Smooth muscle cell of the brain vasculature (primary cell): Measurements from ENCODE around the gene KCNAB1.
"Not testable (repeated sequence)": the region's sequence is repeated elsewhere in the genome, so short reads cannot be mapped to it uniquely, and the experiment has no call there.

Experiments used
- DNase-seq: peaks from one replicate; pipeline ENCODE4 v3.0.0-alpha.2; 2012; ENCODE audit warnings: low read depth, low spot score

The KCNAB1 gene

DNA sequence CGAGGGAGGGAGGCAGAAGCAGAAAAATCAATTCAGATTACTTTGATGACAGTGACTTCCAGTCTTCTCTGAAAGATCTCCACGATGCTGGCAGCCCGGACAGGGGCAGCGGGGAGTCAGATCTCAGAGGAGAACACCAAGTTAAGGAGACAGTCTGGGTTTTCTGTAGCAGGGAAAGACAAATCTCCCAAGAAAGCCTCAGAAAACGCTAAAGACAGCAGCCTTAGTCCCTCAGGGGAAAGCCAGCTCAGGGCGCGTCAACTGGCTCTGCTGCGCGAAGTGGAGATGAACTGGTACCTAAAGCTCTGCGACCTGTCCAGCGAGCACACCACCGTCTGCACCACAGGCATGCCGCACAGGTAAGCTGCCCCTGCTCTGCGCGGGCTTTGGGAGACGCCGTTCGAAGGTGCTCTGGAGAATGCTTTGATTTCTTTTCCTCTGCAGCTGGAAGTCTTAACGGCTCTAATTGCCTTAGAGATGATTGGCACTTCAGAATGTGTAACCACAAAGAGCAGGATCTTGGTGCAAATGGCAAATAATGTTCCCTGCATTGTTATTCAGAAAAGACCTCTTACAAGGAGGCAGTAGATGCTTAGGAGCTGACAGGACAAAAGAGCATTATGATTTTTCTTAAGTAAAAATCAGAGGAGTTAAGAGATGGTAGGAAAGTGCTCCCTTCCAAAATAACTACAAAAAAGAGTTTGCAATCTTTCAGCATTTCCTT lies at the start of gene KCNAB1:
TSS of gene KCNAB1 (plus strand) at position 51 of the 724 bp plus-strand sequence.
- no peak for DNase-seq

DNA sequence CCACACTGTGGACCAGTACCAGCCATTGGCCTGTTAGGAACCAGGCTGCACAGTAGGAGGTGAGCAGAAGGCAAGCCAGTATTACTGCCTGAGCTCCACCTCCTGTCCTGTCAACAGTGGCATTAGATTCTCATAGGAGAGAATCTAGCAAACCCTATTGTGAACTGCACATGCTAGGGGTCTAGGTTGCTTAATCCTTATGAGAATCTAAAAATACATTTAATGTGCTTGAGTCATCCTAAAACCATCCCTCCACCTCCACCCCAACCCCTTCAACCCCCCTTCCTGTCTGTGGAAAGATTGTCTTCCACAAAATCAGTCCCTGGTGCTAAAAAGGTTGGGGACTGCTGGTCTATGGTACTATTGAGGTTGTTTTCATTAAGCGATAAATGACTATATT lies 49.3 kb upstream of the KCNAB1 start:
- DNase-seq = no peak

DNA sequence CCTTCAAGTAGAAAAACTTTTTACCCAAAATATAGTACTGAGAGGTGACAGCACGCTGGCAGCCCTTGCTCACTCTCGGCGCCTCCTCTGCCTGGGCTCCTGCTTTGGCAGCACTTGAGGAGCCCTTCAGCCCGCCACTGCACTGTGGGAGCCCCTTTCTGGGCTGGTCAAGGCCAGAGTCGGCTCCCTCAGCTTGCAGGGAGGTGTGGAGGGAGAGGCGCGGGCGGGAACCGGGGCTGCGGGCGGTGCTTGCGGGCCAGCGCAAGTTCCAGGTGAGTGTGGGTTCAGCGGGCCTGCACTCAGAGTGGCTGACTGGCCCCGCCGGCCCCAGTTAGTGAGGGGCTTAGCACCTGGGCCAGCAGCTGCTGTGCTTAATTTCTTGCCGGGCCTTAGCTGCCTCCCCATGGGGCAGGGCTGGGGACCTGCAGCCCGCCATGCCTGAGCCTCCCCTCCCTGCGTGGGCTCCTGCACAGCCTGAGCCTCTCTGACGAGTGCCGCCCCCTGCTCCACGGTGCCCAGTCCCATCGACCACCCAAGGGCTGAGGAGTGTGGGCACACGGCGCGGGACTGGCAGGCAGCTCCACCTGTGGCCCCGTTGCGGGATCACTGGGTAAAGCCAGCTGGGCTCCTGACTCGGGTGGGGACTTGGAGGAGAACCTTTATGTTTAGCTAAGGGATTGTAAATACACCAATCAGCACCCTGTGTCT lies 47.3 kb upstream of the KCNAB1 start:
- not testable (repeated sequence) for DNase-seq

DNA sequence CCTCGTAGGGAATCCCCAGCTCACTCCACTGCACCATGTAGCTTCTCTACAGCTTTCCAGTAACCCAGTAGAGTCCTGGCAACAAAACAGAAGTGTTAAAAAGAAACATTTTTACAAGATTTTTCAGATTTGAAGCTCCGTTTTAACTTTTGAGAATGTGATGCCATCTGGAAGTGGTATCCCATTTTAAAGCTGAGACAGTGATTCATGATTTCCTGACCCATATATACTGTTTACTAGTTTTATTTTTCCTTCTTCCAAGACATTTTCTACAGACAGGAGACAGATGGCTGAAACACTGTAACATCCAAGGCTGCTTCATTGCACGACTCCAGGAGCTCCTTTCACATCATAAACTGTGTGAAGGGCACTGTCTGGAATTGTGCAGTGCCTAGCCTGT lies 30.3 kb upstream of the KCNAB1 start:
- no peak for DNase-seq

DNA sequence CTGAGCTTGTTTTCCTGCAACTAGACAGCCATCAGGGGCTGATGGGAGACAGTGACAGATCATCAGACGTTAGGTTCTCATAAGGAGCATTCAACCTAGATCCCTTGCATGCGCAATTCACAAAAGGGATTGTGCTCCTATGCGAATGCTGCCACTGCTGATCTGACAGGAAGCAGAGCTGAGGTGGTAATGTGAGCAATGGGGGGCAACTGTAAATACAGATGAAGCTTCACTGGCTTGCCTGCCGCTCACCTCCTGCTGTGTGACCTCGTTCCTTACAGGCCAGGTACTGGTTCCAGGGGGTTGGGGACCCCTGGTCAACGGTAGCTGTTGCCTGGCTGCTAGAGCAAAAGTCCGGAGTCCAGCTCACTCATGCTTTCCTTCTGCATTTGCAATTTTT lies 26.4 kb upstream of the KCNAB1 start:
- no peak for DNase-seq

DNA sequence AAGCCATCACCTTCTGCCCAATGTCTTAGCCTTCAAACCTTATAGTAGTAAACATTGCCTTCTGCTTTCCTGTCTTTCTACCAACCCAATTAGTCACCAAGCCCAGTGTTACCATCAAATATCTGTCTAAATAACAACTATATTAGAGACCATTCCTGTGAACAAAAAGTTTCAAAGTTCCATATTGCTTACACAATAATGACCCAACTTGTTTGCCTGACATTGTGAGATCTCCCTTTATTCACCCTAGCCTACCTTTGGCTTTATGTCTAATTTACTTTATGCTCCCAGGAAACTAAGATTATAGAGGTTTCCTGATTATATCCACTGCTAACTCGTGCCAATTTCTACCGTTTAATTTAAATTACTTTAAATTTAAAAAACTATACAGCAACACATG lies 26.0 kb upstream of the KCNAB1 start:
- DNase-seq = no peak

DNA sequence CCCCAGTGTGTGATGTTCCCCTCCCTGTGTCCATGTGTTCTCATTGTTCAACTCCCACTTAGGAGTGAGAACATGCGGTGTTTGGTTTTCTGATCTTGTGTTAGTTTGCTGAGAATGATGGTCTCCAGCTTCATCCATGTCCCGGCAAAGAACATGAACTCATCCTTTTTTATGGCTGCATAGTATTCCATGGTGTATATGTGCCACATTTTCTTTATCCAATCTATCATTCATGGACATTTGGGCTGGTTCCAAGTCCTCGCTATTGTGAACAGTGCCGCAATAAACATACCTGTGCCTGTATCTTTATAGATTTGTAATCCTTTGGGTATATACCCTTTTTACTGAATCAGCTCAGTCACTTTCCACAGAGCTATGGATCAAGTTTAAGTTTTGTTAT lies 24.7 kb upstream of the KCNAB1 start:
- not testable (repeated sequence) for DNase-seq

DNA sequence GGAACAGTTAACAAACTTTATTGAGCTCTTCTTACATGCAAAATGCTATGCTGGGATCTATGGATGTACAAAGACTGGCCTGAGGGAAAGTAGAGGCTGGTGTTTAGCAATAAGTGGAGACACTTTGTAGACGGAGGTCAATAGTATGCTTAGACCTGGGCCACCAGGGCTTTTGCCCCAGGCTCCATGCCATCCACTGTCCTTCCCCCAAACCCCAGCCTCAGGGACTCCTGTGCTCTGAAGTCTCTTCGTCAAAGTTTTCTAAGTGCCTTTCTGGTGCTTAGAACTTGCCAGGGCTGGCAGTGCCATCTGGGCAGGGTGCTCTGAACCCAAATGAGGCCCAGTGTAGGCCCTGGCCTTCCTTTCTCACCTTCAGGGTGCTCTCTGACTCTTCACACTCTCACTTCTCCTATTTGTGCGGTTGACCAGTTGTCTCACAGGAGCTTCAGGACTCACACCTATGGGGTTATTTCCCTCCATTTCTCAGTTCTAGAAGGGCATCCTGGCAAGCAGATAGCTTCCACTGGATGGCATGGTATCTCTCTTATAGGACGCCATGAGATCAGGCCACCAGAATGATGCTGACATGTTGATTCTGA lies 21.8 kb upstream of the KCNAB1 start:
- no peak for DNase-seq

DNA sequence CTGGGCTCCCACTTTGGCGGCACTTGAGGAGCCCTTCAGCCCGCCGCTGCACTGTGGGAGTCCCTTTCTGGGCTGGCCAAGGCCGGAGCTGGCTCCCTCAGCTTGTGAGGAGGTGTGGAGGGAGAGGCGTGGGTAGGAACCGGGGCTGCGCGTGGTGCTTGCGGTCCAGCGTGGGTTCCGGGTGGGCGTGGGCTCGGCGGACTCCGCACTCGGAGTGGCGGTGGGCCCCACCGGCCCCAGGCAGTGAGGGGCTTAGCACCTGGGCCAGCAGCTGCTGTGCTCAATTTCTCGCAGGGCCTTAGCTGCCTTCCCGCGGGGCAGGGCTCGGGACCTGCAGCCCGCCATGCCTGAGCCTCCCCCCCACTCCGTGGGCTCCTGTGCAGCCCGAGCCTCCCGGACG lies 21.0 kb upstream of the KCNAB1 start:
- not testable (repeated sequence) for DNase-seq

DNA sequence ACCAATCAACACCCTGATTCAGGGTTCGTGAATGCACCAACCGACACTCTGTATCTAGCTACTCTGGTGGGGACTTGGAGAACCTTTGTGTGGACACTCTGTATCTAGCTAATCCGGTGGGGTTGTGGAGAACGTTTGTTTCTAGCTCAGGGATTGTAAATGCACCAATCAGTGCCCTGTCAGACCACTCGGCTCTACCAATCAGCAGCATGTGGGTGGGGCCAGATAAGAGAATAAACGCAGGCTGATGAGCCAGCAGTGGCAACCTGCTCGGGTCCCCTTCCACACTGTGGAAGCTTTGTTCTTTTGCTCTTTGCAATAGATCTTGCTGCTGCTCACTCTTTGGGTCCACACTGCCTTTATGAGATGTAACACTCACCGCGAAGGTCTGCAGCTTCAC lies 20.4 kb upstream of the KCNAB1 start:
- DNase-seq = not testable (repeated sequence)

DNA sequence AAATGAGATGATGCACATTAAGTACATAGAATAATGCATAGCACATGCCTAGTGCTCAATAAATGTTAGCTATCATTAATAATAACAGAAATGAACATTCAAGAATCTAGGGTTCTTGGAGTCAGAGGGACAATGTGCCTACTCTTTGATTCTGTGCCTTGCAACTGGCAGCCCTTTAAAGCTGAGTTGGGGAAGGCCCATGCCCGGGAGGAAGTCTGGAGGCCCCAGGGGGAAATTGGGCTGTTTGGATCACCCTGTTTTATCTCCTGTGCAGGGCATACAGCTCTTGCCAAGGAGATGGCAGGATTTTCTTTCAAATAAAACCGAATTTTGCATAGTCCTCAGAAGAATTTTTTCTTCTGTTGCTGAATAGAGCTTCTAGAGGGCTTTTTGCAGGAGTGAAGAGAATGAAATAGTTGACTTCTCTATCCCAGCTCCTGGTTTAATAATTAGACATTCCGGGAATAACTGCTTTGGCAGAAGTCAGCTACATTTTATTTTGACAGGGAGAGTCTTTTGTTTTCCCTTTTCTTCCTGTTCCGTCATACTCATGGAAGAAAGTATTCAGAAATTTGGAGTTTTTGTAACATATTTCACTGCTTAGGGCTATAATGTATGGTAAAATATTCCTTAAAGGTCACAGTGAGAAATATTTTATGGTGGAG lies 18.0 kb upstream of the KCNAB1 start:
- DNase-seq = no peak

DNA sequence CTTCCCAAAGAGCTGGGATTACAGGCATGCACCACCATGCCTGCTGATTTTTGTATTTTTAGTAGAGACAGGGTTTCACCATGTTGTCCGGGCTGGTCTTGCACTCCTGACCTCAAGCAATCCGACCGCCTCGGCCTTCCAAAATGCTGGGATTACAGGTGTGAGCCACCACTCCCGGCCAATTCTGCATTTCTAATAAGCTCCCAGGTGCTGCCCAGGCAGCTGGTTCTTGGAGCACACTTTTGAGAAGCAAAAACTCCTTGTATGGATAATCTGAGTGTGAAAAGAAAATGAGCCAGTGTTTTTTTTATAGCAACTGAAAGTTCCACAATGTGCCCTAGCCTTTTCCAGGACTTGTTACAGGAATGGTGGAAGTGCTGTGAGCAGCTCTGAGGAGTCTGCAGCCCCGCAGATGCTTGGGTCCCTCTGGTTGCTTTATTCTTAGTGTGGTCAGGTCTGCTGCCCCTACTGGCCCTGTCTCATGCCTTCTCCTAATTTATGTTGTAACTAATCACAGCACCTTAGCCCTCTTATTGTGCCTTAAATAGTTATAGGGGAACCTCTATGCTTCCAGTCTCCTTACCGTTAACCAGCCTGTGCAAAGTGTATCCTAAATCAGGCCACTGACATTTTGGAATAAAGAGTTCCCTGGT lies 13.5 kb upstream of the KCNAB1 start:
- no peak for DNase-seq

DNA sequence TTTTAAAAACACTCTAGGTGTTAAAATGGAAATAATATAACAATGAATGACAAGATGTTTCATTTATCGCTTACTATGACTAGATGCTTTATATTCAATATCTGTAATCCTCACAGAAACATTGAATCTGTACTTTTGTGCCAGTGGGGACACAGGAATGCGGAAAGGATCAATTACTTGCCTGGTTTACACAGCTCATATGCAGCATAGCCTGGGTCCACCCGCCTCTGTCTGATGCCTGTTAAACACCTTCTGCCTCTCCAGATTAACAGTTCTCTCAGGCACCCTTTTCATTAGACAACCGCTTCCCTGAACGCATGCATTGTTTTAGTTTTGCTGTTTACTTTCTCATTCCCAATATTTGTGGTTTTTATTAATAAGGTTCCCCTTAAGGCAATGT lies 12.9 kb upstream of the KCNAB1 start:
- DNase-seq = no peak

DNA sequence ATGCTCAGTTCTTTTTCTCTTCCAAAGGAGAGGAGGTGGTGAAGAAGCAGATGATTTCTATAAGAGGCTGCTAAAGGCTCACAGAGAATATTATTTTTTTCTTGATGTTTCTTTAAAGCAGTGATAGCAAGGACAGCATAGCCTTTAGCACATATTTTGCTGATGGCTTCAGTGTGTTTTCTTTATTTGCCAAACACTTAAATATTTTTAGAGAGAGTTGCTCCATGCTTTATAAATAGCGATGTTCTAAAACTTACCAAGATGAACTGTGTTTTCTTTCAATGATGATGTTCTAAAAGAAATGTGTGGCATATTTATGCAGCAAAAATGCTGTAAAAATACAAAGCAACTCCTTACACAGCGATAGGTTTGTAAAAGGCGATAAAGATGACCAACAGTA lies 11.8 kb upstream of the KCNAB1 start:
- DNase-seq = no peak

DNA sequence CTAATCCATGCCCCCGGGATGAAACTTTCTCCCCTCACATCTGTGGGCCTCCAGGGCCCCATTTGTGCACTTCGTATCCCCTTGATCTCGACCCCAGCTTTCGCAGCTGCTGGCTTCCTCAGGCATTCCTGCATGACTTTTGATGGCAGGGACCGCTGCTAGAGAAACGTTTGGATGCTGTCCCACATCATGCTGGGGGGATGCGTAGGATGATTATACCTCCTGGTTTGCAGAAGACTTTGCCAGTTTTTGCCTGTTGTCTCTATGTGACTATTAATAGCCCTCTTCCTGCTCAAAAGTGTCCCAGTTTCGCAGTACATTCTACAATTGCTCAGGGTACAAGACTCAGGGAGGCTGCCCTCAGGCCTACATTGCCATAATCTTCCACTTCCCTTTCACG lies 10.4 kb upstream of the KCNAB1 start:
- DNase-seq = no peak

DNA sequence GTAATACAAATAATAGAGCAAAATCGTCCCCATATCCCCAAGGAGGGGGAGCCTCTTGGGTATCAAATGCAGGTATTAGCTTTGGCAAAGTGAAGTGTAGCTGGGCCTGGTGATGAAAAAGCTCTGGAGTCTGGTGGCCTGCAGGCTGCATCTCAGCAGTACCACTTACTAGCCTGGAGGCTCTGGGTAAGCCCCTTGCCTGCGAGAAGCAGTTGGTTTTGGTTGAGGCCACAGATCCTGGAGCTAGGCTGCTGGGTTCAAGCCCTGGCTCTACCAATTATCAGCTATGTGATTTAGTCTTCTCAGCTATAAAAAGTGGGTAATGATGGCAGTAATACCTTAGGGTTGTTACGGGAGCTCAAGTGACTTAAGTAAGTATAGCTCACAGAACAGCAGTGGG lies 6.1 kb downstream of the KCNAB1 start:
- no peak for DNase-seq

DNA sequence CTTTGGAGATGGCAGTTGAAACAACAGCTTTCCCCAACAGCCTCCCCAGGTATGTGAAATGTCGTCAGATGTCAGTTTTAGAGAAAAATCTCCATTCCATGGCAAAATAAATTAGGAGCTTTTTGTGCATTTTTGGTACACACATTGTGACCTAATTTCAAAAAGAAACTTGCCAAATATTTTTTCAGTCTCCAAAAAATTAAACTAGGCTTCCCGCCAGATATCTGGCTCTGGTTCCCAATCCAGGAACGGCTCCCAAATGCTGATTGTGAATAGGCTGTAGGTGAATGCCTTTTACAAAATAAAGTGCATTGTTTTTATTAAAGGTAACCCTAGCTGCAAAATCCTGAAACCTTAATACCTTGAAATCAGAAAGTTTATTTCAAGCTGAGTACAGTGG lies 10.9 kb downstream of the KCNAB1 start:
- DNase-seq = no peak

DNA sequence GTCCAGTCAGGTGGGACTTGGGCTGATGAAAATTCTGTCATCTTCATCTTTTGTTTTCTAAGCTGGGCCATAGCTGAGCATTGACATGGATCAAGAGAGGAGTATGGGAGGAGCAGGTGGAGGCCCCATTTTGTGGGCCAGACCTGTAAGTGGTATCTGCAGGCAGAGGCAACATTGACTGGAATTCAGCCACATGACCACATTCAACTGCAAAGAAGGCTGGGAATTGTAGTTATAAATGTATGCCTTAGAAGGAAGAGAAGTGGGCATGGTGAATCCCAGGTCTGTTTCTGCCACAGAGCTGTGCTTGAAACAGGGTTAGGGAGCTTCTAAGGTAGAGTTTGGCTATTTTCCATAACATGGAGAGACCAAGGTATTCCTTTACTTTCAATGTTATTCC lies 11.4 kb downstream of the KCNAB1 start:
- no peak for DNase-seq

DNA sequence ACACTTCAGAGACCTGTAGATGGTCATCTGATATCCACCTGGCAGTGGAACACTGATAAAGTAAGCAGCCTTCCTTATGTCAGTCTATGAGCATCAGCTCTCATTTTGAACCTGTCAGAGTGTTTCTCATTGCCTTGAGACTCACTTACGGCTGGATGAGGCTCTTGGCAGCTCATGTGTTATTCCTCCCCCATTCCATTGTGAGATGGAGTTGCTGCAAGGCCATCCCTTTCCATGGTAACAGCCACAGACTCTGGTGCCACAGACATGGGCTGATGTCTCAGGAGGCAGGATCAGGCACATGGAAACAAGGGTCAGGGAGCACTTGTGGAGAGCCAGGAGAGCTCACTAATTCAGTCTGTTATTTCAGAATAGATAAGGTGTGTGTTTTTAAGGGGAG lies 11.9 kb downstream of the KCNAB1 start:
- DNase-seq = no peak

DNA sequence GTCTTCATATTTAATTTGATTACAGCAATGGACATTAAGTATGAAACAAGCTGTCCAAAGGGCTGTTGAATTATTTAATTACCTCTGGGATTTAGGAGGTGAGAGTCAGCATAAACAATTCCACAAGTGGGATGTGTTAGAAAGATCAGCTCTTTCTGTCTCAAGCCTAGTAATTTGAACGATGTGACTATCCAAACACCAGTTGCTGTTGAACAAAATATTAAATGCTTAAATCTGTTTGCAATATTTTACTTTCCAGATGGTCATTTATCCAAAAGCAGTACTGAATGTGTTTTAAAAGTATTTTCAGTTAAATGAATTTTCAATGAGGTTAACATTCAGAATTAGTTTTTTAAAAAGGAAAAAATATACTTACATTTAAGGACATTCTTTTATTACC lies 12.7 kb downstream of the KCNAB1 start:
- DNase-seq = no peak

DNA sequence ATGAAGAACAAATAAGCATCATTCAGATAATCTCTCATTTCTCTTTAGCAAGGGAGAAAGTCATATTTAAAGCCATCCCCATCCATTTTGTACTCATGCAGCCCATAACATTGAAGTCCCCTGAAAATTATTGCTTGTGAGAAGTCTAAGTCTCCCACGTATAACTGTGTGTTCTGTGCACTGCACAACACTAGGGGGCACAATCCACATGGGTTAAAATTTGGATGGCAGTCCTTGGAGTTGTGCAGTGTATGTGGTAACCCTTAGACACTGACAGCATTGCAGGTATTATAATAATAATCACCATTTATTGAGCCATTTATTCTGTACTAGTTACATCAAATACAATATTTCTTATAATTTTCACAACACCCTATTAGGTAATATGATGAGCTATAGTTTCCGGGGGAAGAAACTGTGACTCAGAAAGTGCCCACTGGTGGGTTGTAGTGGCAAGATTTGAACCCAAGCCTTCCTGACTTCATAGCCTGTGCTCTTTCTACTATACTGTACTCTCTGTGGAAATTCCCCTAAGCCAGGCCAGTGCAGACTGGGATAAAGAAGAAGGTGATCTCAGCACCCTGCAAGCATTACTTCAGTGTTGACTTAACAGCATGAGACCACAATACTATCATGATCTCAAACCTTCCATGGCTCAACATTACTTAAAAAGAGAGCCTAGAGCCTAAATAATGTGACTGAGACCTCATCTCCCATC lies 15.7 kb downstream of the KCNAB1 start:
- DNase-seq = no peak
